HG02970 (cell line): ENCODE measurements around the gene KLF1.

Source experiments
- ATAC-seq: cut with Tn5 transposase; IDR thresholded peaks from one replicate; pipeline ENCODE4 v1.9.1; 2021; ENCODE audit warnings: mild to moderate bottlenecking, moderate library complexity, moderate number of reproducible peaks; ENCODE audit not compliant: unreplicated experiment, low FRiP score

The KLF1 gene

GRCh38 chr19:12838886-12839756 is 47.9 kb downstream of the KLF1 start:
- ATAC-seq = no peak

GRCh38 chr19:12838182-12838885 is 48.7 kb downstream of the KLF1 start, which contains the start of gene MAST1:
TSS of gene MAST1 (plus strand) at chr19:12838515. CDS start at chr19:12838573, 58 bp downstream.
- no peak for ATAC-seq

GRCh38 chr19:12837225-12837624 is 49.8 kb downstream of the KLF1 start:
- ATAC-seq = no peak

- ATAC-seq = no peak
These were observed 50.5 kb downstream of the KLF1 start for GRCh38 chr19:12836529-12836863.

- ATAC-seq = no peak
These were observed 51.8 kb downstream of the KLF1 start for GRCh38 chr19:12834976-12835757.

GRCh38 chr19:12834566-12834943 is 52.4 kb downstream of the KLF1 start, which contains the start of gene RTBDN:
TSS of gene RTBDN (minus strand) at chr19:12834579. CDS start at chr19:12829979, 4,600 bp downstream.
- ATAC-seq = no peak
